NCI-H2107 treated with DMSO at 0.1 percent for 48 hours (cell line): ENCODE results near the gene MAD2L1BP.

Source experiments
- DNase-seq: peaks from one replicate; lab custom pipeline; 2025; ENCODE audit not compliant: unreplicated experiment; lab: John Stamatoyannopoulos, UW

MAD2L1BP gene

DNA sequence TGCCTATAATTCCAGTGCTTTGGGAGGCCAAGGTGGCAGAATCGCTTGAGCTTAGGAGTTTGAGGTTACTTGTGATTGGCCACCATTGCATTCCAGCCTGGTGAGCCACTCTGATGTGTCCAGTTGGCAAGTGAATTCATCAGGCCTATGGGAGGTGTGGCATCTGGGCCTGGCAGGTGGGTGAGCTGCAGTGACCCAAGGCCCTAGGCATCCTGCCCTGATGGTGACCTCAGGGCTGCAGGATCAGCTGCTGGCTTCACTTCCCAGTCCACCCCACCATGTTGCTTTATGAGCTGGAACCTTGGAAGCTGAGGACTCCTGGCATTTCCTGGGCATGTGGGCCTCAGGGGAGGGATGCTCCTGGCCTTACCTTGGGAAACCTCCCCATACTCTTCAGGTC lies 29.7 kb downstream of the MAD2L1BP start:
- DNase-seq: no peak

DNA sequence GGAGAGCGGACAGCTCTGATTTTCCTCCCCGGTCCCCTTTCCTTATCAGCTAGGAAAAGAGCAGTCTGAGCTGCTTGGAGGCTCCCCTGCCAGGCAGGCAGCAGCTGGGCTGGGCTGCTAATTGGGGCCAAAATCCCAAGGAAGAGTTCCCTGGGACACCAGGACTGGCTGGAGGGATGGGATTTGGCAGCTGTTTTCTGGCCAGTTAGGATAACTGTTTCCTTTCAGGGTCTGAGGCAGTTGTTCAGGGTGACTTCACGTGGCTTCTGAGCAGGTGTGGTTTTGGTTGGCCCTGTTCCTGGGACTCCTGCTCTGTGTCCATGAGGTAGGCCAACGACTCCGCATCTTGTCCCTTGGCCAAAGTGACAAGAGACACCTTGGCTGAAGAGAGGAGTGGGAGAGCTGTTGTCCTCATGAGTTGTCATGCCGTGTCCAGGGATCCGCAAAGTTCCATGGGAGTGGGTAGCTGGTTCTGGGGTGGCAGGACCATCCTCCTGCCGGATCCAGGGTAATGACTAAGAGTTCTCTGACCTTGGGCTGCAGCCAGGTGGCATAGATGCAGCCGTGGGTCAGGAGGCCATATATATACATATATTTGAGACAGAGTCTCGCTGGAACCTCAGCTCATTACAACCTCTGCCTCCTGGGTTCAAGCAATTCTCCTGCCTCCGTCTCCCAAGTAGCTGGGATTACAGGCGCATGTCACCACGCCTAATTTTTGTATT lies 30.7 kb downstream of the MAD2L1BP start:
- DNase-seq: no peak

DNA sequence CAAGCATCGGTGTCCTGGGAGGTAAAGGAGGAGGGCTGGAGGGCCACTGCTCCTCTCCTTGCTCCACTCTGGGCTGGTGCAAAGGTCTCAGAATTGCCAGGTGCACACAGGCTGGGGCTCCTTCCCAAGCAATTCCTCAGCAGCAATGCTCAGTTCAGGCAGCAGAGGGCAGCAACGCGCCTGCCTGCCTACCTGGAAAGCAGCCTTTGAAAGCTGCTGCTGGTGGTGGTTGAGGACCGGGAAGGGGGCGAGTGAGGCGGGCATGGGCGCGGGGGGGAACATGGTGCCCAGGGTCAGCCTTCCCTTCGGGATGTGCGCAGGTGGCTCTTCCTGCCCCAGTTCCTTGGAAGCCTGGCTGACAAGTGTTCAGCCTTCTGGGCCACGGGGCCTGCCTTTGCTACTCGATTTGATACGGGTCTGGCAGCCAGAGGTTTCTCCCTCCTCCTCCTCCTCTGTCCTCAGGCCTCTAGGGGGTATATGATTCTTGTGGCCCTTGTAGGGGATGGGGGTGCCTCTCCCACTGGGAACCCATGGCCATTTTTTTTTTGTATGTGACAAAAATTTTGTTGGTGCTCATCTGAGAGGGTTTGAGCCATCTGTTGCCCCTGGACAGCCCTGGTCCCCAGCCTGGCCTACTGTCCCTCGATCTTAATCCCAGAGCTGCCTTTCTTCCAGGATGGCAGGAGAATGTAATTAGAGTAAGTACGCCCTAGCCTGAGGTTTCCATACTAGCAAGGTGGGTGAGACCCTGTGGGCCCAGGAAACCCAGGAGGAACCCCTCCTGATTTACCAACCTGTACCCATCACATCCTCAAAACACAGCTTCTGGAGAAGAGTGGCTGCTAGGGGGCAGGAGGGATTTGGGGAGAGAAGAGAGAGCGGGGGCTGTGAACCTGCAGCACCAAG lies 31.9 kb downstream of the MAD2L1BP start:
- peak; percentile 16 for DNase-seq

DNA sequence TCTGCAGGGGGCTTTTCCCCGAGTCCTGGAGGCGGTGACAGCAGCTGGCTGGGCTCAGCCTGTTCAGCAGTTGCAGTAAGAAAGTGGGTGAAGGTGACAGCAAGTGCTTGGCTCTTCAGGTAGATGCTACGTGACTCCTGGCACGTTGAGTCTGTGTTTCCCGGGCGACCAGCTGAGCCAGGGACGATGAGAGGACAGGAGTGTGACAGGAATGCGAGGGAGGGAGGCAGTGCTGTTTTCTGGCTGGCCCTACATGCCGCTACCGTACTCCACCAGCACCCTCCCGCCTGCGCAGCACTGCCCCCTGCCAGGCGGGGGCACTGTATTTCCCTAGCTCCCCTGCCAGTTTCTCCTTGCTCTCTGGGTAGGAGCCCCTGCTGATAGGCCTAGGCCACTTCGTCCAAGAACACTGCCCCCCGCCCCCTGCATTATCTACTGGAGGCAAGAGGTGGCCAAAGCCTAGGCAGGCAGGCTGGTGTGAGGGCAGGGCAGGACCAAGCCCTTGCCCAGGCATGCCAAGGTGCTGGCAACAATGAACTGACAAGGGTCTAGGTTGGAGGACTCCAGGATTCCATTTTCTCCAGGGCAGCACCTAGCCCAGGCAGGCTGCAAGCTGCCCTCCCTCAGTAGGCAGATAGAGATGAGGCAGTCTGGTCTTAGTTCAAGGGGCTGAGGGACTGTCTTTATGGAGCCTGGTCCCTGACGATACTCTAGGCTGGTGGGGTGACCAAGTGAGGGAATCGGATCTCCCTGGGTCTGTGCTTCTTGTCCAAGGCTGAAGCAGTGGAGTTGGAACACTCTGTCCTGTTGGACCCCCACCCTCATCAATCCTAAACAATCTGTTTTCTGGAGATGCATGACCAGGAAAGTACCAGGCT lies 32.8 kb downstream of the MAD2L1BP start:
- DNase-seq: peak; percentile 78

DNA sequence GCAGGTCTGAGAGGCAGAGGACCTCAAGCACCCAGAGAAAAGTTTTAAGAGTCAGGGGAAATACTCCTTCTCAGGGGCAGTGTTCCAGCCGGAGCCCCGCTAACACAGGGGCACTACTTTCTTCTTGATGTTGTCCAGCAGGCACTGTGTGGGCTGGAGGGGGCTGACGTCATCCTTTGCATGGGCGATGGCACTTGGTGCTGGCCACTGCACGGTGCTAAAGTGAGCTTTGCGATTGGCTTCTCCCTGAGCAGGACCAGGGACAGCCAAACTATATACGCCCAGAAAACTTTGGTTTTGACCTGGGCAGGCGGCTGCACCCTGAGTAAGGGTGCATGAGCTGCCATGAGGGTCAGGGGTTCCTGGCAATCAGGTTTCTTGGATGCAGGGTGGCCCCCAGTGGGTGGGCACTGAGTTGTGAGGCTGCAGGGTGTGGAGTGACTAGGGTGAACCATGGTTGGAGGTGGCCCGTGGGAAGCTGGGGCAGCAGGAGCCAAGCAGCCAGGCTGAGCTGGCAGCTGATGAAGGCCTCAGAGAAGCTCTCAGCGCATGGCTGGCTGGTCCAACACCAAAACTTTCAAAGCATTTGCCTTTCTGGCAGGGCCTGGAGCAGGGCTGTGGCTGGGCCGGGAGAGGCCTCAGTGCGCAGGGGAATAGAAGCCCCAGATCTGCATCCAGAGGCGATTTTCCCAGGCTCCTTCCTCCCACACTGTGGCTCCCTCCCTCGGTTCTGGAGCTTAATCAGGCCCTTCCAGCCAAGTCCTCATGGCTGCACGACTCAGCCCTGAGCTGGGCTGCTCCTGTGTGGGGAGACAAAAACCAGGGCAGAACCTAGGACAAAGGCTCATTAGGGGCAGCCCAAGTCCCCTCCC lies 33.6 kb downstream of the MAD2L1BP start:
- no peak for DNase-seq

DNA sequence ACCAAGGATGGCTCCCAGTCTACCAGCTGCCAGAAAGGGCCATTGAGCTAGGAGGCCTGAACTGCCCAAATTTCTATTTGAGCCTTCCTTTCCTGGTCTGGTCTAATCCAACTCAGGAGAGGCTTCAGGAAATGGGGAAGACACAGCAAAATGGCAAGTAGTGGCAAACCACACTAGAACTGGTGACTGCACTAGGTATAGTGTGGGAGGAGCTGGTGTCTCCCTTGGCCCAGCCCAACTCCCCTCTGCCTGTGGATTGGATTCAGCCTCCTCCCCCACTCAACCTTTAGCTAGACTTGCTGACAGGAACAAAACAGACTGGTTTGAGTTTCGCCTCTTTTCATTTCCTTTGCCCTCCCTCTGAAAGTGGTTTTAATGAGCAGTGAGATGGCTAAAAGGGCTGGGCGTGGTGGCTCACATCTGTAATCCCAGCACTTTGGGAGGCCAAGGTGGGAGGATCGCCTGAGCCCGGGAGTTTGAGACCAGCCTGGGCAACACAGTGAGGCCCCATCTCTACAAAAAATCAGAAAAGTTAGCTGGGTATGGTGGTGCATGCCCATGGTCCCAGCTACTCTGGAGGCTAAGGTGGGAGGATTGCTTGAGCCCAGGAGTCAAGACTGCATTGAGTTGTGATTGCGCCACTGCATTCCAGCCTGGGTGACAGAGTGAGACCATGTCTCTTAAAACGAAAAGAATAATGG lies 34.4 kb downstream of the MAD2L1BP start:
- no peak for DNase-seq

DNA sequence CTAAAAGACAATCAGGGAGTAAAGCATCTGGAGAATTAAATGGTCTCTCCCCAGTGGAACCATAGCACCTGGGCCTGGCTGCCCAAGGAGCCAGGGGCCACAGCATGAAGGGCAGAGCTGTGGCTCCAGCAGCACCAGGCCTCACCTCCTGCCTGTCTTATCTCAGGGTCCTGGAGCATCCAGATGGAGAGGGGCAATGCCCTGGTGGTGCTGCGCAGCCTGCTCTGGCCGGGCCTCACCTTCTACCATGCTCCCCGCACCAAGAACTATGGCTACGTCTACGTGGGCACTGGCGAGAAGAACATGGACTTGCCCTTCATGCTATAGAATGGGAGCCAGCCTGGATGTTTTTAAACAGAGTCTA lies 35.0 kb downstream of the MAD2L1BP start:
- no peak for DNase-seq

DNA sequence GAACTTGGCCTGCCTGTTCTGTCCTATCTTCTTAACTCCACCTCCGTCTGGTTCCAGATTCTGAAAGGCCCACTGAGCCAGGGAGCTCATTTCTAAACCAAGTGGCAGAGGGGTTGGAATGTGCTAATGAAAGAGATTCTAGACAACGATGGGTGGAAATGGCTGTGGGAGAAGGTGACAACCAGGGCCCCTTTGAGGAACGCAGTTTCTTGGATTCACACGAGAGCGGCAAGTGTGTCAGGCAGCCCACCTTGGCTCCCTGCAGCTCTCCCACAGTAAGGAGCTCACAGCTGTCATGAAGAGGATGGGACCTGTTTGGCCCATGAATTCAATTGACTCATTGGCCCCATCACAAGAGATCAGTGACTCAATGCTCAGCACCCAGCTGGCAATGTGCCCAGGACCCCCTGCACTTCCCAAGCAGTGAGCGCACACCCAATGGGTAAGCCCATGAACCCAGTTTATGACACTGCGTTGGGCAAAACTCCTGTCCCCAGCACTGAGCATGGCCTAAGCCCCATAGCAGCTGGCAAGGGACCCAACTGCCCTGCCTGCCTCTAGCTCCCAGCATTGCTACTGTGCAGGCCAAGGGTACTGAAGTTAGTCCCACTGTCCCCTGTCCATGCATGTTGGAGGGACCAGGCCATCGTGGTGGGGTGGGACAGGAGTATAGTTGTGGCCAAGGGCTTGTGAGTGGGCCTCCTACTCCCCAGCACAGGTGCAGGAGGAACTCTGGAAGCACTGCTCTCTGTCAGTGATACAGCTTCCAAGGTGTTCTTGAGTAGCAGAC lies 35.6 kb downstream of the MAD2L1BP start:
- no peak for DNase-seq

DNA sequence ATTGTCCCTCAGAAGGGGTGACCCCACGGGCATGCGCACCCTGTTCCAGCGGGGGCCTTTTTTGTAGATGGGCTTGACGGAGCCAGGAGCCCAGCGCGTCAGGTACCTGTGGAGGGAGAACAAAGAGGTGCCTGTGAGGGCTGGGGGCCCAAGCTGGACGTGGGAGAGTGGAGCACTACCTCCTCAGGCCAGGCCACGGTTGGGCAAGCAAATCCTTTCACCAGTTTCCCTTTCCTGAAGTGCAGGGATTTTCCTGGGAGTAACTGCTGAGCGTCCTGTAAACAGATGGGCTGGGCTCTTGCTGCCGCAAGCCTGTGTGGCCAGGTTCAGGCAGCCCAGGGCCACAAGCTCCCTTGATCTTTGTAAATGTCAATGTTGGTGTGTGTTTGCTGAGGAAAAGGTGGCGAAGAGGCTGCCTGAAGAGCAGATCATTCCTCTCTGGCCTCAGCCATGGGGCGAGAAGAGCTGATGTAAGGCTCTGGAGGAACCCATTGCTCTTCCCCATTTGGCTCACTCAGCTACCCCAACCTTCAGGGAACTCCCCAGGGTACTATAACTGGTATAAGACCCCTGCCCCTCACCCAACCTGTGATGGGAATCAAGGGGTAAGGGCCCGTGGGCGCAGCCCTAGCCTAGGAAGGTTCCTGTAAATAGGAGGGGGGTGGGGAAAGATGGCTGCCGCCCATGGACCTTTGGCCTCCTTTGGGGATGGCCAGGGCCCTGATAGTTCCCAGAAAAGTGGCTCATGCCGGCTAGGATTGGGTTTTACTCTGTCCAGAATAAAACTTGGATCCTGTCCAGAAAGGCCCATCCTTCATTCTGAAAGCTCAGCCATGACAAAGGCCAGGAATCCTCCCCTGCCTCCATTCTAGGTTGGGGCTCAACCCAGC lies 36.4 kb downstream of the MAD2L1BP start:
- no peak for DNase-seq

DNA sequence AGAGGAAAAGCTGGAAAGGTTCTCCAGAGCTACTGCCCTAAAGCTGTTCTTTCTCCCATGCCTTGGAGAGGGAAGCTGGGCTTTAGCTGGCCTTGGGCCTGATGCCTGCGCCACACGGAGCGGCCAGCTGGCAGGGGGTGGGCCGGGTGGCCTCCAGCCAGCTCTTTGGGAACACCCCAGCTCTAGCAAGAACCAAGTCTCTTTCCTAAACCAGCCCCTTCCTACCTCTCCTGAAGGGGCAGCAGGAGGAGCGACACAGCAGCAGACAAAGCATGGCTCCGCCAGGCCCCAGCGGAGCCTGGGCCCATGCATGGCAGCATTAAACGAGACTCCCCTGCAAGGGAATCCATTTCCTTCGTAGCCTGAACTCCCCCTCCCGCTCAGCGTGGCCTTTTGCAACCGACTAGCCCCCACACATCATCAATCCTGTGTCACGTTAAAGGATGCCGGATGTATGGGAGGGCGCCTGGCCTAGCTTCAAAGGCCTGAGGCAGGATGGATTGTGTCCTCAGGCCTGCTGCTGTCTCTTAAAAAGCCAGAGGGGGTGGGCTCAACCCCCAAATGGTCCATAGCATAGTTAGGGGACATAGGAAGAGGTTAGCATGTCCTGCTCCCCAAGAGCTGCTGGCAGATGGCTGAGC lies 37.9 kb downstream of the MAD2L1BP start:
- DNase-seq: no peak

DNA sequence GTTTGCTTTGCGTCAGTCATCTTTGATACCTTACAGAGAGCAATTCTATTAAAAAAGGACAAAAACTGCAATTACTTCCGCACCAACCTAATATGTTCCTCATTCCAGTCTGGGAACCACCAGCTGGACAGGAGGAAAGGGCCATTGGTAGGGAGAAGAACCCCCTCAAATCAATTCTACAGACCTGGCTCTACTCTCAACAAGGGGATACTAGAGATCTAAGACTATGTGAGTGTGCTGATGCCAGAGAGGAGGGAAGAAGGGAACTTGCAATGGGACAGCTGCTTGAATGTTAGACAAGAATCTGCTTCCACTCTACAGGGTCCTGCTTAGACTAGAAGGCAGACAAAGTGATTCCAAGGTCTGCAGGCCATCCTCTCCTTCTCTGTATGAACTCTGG lies 38.7 kb downstream of the MAD2L1BP start:
- no peak for DNase-seq

DNA sequence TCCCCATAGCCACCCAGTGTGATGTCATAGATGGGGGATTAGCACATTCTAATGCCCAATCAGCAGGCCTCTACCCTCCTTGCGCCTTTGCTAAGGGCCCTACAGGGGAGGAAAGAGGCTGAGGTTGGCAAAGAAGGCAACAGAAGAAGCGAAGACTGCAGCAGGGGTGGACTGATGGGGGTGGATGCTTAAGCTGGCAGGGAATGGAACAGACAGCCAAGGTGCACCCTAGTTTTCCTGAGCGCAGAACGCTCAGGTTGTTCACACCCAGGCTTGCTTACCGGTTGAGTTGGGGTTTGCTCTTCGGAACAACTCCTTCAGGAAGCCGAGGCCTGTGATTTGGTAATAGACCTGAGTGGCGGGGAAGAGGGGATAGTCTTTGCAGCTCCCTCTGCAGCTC lies 39.3 kb downstream of the MAD2L1BP start:
- DNase-seq: no peak

DNA sequence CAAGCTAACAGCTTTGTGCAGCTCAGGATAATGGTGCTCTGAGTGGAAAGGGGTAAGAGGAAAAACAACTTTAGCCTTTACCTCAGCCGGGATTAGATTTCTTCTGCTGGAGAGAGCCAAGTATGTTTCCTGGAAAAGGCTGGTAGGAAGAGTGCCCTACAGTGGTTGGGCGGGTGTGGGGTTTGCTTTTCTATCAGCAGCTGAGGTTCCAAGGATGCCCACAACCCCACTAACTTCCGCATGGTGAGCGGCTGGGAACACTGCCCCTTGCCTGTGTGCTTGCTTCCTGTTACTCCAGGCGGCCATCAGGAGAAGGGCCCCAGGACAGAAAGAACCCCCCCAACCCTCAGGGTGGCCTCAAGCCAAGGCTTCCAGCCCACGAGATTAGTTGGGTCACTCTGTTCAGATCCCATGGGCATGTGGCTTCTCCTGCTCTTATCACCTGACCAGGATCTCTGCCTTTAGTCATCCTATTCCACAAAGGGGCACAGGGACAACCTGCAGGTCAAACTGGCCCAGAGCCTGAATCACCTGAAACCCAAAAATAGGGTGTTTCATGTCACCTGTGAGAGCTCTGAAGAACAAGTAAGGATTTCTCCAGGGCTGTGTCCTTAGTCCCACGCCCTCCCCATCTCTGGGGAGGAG lies 41.4 kb downstream of the MAD2L1BP start:
- DNase-seq: no peak

DNA sequence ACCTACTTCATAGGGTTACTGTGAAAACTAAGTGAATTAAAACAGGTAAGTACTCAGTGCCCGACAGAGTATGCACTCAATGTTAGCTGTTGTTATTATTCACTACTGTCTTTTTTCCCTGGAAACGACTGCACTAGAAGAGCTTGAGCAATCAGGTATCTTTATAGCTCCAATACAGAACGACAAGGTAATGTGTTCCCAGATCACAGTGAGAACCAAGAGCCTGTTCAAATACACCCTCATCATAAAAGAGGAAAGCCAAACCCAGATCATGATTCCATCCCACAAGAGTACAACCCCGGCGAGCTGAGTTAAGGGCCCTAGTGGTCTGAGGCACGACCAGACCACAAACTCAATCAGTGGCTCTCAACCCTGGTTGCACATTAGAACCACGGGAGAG lies 42.1 kb downstream of the MAD2L1BP start:
- DNase-seq: no peak

DNA sequence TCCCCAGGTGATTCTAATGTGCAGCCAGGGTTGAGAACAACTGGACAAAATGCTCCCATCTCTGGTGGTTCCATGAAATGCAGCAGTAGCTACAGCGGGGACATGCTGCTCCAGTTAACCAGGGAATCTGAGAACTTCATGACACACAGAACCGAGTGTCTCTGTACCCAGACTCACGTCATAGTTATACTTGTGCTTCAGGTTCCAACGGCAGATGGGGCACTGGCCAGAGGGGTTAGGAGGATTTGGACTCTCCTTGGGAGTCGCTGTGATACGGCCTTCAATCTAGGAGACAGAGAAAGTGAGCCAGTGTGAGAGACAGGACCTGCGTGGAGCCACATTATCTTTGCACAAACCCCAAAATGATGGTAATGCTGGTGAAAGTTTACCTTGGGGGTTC lies 42.7 kb downstream of the MAD2L1BP start:
- no peak for DNase-seq

DNA sequence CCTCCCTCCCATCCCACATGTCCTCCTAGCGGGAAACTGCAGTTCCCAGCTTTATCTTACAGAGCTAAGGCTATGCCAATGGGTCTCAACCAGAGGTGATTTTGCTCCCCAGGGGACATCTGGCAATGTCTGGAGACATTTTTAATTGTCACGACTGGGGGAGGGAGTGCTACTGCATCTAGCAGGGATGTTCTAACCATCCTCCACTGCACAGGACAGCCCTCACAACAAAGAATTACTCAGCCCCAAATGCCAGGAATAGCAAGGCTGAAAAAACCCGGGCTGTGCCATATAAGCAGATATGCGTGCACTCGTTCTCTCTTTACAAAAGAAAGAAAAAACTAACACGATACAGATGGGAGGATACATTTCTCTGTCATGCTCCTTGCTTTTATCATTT lies 43.4 kb downstream of the MAD2L1BP start:
- no peak for DNase-seq
